CD4-positive, alpha-beta T cell treated with Interleukin-2 at 100 ng/mL for 4 hours (primary cell): ENCODE results near the gene MAPK8.

ENCODE experiments used
- DNase-seq: peaks from one replicate; pipeline ENCODE4 v3.0.0-alpha.2; 2020; ENCODE audit warnings: low spot score

The MAPK8 gene

DNA sequence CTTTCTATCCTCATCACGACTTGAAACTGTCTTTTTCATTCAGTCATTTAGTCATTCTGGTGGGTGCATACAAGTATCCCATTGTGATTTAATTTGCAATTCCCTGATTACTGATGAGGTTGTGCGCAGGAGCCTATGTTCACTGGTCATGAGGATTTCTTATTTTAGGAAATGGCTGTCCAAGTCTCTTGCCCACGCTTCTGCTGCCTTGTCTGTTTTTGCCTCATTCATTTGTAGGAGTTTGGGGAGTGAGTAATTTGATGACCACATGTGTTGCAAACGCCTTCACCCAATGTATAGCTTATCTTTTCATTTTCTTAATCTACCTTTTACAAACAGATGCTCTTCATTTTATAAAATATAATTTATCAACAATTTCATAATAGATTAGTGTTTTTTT is 171.1 kb downstream of the MAPK8 start:
- no peak for DNase-seq

DNA sequence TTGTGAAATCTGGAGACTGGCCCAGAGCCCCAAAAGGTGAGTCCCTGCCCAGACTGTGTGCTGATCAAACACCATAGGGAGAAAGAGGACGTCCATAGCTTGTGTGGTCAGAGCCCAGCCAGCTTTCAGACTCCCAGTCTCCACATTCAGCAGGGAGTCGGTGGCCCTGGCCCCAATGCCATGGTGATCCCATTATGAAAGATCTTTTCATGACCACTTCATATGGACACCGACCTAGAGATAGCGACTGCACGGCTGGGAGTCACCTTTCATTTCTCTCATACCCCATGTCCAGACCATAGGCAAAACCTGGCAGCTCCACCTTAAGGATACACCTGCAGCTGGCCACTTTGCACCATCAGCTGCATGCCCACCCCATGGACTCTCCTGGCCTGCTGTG is 172.0 kb downstream of the MAPK8 start:
- DNase-seq, result no peak

DNA sequence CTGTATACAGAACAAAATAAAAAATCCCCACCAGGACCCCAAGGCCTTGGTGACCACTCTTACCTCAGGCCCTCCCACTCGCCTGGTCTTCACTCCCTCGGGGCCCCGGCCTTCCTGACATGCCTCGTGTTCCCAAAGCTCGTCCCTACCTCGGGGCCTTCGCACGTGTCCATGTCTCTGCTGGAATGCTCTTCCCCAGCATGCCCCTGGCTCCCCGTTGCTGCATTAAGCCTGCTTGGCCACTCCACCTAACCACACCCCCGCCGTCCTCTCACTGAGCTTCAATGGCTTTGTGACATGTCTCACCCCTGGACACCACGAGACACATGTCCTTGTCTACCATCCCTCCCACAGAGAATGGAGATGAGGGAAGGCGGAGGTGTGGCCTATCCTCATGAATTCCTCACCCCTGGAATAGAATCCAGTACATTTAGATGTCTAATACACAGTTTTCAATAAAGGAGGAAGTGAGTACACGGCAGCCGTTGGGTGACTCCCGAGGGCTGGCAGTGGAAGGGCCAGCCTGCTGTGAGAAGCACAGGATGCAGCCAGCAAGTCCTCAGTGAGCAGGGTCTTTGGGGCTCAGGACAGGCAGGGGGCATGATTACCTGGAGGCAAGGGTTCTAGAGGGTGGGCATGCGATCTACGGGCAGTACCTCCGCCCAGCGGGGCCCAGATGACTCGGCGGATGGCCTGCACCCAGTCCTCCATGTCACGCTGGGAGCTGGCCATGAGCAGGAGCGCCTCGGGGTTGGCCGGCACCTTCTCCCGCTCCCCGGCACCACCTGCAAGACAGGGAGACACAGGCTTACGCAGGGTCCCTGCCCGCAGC is 172.7 kb downstream of the MAPK8 start:
- no peak for DNase-seq

DNA sequence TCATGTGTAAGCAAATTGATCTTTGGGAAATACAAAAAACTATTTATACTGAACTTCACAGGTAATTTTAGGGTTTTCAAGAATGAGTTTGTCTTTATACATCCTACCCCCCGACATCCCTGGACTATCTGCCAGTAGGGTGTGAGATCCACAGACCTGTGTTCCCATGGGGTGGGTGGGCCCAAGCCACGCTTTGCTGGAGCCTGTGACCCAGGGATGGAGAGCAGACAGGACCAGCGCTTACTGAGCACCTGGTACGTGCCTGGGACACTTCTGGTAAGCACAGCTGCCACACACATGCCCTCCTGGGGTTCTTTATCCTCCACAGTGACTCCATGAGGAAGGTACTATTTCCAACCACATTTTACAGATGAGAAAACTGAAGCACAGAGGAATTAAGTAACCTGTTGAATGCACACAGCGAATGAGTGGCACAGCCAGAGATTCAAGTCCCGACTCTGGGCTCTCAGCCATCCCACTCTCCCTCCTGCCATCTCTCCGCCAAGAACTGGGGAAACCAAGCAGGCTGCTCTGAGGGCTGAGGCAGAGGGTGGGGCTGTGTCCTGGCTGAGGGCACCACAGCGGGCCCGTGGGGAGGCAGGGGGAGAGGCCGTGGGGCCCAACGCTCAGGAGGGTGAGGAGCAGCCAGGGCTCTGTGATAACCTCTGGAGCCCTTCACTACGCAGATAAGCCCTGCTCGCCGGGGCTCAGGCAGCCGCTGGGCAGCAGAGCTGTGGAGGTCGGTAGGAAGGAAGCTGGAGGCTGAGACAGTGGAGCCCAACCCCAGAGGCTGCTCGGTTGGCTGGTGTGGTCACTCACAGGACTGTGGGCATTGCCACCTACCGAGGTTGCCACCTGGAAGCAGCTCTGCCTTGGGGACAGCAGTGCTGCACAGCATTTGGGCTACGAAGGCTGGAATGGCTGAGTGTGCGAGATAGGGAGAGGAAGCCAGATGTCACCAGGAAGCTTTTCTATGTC is 174.2 kb downstream of the MAPK8 start:
- DNase-seq, result no peak

DNA sequence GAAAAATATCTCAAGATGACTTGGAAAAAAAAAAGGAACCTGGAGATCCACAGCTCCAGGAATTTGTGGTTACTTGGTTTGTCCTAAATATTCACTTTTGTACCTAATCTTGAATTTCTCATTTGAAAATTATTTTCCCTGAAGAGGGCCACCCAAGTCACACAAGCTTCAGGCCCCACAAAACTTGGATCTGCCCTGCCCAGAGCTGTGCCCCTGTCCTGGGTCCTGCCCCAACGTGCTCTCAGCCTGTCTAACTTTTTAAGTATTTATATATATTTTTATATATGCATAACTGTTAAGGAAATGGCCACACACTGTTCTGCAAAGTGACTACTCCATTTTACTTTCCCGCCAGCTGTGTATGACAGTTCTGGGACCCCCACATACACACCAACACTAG is 174.9 kb downstream of the MAPK8 start:
- no peak for DNase-seq

DNA sequence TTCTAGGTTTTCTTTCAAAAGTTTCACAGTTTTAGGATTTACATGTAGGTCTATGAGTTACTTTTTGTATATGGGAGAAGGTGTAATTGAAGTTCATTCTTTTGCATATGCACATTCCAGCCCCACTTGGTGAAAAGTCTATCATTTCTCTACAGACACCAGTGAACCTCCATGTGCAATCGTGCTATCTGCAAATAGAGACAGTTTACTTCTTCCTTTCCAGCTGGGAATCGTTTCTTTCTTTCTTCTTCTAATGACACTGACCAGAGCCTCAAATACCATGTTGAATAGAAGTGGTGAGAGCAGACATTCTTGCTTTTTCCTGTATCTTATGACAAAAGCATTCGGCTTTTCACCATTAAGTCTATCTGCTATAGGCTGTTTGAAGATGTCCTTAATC is 175.7 kb downstream of the MAPK8 start:
- no peak for DNase-seq

DNA sequence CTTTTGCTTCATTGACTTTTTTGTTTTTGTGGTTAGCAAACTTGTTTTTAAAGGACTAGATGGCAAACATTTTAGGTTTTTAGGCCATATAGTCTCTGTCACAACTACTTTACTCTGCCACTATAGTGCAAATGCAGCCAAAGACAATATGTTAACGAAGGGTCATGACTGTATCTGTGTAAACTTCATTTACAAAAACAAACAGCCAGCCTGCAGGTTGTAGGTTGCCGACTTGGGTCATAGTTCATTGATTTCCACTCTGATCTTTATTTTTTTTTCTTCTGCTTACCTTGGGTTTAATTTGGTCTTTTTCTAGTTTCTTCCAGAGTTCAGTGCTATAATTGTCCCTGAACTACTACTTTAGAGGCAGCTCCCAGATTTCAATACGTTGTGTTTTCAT is 178.4 kb downstream of the MAPK8 start:
- no peak for DNase-seq

DNA sequence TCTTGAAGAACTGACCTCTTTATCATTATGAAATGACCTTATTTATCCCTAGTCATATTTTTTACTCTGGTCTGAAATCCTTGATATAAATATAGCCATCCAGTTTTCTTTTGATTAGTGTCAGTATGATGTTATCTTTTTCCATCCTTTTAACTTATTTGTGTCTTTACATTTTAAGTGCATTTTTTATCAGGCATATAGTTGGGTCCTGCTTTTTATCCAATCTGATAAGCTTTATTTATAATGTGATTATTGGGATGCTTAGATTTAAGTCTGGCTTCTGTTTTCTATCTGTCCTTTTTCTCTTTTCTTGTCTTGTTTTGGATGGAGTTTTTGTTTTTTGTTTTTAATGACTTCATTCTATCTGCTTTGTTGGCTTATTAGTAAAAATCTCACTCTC is 179.2 kb downstream of the MAPK8 start:
- DNase-seq, result no peak

DNA sequence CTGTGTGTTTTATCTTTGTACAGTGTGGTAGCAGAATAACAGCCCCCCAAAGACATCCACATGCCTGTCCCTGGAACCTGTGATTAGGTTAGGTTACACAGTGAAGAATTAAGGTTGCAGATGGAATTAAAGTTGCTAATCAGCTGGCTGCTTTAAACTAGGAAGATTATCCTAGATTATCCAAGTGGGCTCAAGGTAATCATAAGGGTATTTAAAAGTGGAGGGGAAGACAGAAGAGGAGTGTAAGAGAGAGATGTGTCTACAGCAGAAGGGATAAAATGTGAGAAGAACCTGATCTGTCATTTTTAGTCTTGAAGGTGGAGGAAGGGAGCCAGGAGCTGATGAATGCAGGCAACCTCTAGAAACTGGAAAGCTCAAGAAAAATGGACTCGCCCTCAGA is 180.8 kb downstream of the MAPK8 start:
- DNase-seq, result no peak
